Measurements from ENCODE around the gene ACSBG1.
"Not testable (repeated sequence)": the region's sequence is repeated elsewhere in the genome, so short reads cannot be mapped to it uniquely, and the experiment has no call there.

Gene ACSBG1

GRCh38 chr15:78255421-78256043 lies 21.2 kb upstream of the ACSBG1 start:
- in situ Hi-C loops (cut with HindIII; ENCODE audit: low sequenced_read_pairs), result no loop called here
- DNase-seq (ENCODE audit: low read depth, low spot score), result no peak
- TF ChIP-seq, protein P1, sequence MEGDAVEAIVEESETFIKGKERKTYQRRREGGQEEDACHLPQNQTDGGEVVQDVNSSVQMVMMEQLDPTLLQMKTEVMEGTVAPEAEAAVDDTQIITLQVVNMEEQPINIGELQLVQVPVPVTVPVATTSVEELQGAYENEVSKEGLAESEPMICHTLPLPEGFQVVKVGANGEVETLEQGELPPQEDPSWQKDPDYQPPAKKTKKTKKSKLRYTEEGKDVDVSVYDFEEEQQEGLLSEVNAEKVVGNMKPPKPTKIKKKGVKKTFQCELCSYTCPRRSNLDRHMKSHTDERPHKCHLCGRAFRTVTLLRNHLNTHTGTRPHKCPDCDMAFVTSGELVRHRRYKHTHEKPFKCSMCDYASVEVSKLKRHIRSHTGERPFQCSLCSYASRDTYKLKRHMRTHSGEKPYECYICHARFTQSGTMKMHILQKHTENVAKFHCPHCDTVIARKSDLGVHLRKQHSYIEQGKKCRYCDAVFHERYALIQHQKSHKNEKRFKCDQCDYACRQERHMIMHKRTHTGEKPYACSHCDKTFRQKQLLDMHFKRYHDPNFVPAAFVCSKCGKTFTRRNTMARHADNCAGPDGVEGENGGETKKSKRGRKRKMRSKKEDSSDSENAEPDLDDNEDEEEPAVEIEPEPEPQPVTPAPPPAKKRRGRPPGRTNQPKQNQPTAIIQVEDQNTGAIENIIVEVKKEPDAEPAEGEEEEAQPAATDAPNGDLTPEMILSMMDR (IDR thresholded peaks at IDR 0.05; ENCODE audit: low read depth, low read length), result no peak
- H3K4me3 ChIP-seq (ENCODE audit: low read depth, low read length), result no peak overlapping the region

DNA sequence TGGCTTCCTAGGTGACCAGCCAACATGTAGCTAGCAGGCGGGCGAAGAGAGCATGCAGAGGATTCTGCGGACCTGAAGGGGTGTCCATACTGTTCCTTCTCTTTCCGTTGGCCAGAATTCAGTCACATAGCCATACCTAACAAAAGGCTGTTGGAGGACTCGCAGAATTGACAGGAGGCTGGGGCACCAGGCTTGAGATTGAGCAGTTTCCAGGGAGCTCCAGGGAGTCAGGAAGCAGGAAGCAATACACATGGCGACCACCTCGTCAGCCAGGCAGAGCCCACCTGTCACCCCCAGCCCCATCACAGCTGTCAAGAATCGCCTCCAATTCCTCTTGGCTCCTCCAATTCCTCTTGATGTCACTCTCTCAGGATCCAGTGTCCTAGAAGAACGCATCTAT lies 16.8 kb upstream of the ACSBG1 start:
- TF ChIP-seq, protein P1 (IDR thresholded peaks at IDR 0.05; ENCODE audit: low read depth, low read length), result no peak
- no peak for DNase-seq (ENCODE audit: low read depth, low spot score)
- in situ Hi-C loops (cut with HindIII; ENCODE audit: low sequenced_read_pairs), result no loop called here
- H3K4me3 ChIP-seq (ENCODE audit: low read depth, low read length), result no peak overlapping the region

- TF ChIP-seq, protein P1 (IDR thresholded peaks at IDR 0.05; ENCODE audit: low read depth, low read length), result no peak
- in situ Hi-C loops (cut with HindIII; ENCODE audit: low sequenced_read_pairs), result no loop called here
- no peak overlapping the region for H3K4me3 ChIP-seq (ENCODE audit: low read depth, low read length)
- no peak for DNase-seq (ENCODE audit: low read depth, low spot score)
These were observed 14.8 kb upstream of the ACSBG1 start for GRCh38 chr15:78249131-78249530.

- TF ChIP-seq, protein P1 (IDR thresholded peaks at IDR 0.05; ENCODE audit: low read depth, low read length), result no peak
These were observed 13.5 kb upstream of the ACSBG1 start for GRCh38 chr15:78247911-78248310.

GRCh38 chr15:78245976-78246620 lies 11.7 kb upstream of the ACSBG1 start:
- in situ Hi-C loops (cut with HindIII; ENCODE audit: low sequenced_read_pairs); H3K4me3 ChIP-seq (ENCODE audit: low read depth, low read length): not testable (repeated sequence)

More at GRCh38 chr15:78247911-78248310, 13.5 kb upstream of the ACSBG1 start:
- H3K4me3 ChIP-seq (ENCODE audit: low read depth, low read length), result no peak overlapping the region
- in situ Hi-C loops (cut with HindIII; ENCODE audit: low sequenced_read_pairs), result no loop called here
- no peak for DNase-seq (ENCODE audit: low read depth, low spot score)

GRCh38 chr15:78245392-78245791 lies 11.0 kb upstream of the ACSBG1 start:
- H3K4me3 ChIP-seq (ENCODE audit: low read depth, low read length); in situ Hi-C loops (cut with HindIII; ENCODE audit: low sequenced_read_pairs); DNase-seq (ENCODE audit: low read depth, low spot score): not testable (repeated sequence)

More at GRCh38 chr15:78245976-78246620, 11.7 kb upstream of the ACSBG1 start:
- DNase-seq (ENCODE audit: low read depth, low spot score), result not testable (repeated sequence)

DNA sequence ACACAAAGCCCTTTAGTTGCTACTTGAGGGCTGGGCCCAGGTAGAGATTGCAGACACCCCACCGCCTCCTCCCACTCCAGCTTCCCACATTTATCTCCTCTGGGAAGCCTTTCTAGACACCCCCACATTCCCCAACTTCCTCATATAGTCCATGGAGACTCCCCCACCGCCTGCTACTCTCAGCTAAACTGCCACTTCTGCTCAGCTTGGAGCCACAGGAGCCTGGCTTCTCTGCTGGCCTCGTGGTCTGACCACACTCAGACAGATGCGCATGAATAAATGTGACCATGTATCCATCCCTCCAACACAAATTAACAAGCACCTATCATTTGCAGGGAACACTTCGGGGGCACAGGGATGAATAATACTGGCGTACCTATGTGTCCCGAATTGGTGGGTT lies 10.5 kb upstream of the ACSBG1 start:
- in situ Hi-C loops (cut with HindIII; ENCODE audit: low sequenced_read_pairs), result no loop called here
- H3K4me3 ChIP-seq (ENCODE audit: low read depth, low read length), result no peak overlapping the region
- TF ChIP-seq, protein P1 (IDR thresholded peaks at IDR 0.05; ENCODE audit: low read depth, low read length), result no peak
- DNase-seq (ENCODE audit: low read depth, low spot score), result no peak
